Measurements from ENCODE around the gene DBH.

DNA sequence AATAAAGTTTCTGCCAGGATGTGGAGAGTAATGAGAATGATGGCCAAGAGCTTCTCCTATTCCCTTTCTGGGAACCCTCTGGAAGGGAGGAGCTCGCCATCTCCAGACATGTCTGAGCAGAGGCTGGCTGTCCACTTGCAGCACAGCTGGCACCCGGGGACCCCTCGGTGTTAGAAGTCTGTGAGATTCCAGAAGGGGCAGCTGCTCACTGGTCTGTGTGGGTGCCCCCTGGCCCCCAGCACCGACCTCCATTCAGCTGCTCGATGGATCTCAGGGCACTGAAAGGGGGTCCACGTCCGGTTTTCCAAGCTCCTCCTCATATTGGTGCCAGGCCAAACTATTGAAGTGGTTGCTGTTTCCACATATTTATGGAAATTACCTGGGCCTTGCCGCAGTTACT is 23.3 kb upstream of the DBH start:
- TF ChIP-seq CTCF (IDR thresholded peaks at IDR 0.05; ENCODE audit: insufficient read depth, low read length, poor library complexity, severe bottlenecking), result no peak
- TF ChIP-seq EZH2phosphoT487 (conservative IDR thresholded peaks at IDR 0.05; ENCODE audit: low read length), result no peak
